GM12872 (cell line): ENCODE results near the gene SUPT3H.

ENCODE experiments used
- CTCF ChIP-seq: IDR thresholded peaks from 3 replicates; pipeline ENCODE4 v1.5.1; 2011; ENCODE audit warnings: low read depth, mild to moderate bottlenecking, low read length, moderate library complexity; ENCODE audit not compliant: insufficient read depth

SUPT3H gene

GRCh38 chr6:44809258-44809657 is 568.5 kb downstream of the SUPT3H start:
- no peak for TF ChIP-seq CTCF

- no peak for TF ChIP-seq CTCF
Observed at GRCh38 chr6:44808148-44808547, 569.6 kb downstream of the SUPT3H start.

GRCh38 chr6:44806656-44807055 is 571.1 kb downstream of the SUPT3H start:
- TF ChIP-seq CTCF: no peak

GRCh38 chr6:44805238-44805846 is 572.4 kb downstream of the SUPT3H start:
- no peak for TF ChIP-seq CTCF

- no peak for TF ChIP-seq CTCF
Observed at GRCh38 chr6:44804546-44805159, 573.1 kb downstream of the SUPT3H start.

- no peak for TF ChIP-seq CTCF
Observed at GRCh38 chr6:44804016-44804415, 573.7 kb downstream of the SUPT3H start.

- TF ChIP-seq CTCF: no peak
Observed at GRCh38 chr6:44800784-44801592, 576.7 kb downstream of the SUPT3H start.
